ENCODE results near the gene NEK3.

DNA sequence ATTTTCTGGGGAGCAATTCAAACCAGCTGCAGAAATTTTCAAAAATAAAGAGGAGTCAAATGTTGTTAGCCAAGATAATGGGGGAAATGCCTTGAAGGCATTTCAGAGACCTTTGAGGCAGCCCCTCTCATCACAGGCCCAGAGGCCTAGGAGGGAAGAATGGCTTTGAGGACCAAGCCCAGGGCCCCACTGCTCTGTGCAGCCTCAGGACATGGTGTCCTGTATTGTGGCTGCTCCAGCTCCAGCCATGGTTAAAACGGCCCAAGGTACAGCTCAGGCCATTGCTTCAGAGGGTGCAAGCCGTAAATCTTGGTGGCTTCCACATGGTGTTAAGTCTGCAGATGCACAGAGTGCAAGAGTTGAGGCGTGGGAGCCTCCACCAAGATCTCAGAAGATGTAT, 62.6 kb downstream of the NEK3 start:
- TF ChIP-seq, protein P1, sequence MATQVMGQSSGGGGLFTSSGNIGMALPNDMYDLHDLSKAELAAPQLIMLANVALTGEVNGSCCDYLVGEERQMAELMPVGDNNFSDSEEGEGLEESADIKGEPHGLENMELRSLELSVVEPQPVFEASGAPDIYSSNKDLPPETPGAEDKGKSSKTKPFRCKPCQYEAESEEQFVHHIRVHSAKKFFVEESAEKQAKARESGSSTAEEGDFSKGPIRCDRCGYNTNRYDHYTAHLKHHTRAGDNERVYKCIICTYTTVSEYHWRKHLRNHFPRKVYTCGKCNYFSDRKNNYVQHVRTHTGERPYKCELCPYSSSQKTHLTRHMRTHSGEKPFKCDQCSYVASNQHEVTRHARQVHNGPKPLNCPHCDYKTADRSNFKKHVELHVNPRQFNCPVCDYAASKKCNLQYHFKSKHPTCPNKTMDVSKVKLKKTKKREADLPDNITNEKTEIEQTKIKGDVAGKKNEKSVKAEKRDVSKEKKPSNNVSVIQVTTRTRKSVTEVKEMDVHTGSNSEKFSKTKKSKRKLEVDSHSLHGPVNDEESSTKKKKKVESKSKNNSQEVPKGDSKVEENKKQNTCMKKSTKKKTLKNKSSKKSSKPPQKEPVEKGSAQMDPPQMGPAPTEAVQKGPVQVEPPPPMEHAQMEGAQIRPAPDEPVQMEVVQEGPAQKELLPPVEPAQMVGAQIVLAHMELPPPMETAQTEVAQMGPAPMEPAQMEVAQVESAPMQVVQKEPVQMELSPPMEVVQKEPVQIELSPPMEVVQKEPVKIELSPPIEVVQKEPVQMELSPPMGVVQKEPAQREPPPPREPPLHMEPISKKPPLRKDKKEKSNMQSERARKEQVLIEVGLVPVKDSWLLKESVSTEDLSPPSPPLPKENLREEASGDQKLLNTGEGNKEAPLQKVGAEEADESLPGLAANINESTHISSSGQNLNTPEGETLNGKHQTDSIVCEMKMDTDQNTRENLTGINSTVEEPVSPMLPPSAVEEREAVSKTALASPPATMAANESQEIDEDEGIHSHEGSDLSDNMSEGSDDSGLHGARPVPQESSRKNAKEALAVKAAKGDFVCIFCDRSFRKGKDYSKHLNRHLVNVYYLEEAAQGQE (IDR thresholded peaks at IDR 0.05; ENCODE audit: insufficient read depth in 1 of 2, low read depth in 2 of 2, low read length in 2 of 2), result no peak
- TF ChIP-seq TAF1 (IDR thresholded peaks at IDR 0.05; ENCODE audit: borderline replicate concordance, insufficient read depth, low read length), result no peak
- TF ChIP-seq SIN3A (IDR thresholded peaks at IDR 0.05; ENCODE audit: borderline replicate concordance, insufficient read depth, low read length), result no peak
- TF ChIP-seq POLR2AphosphoS5 (IDR thresholded peaks at IDR 0.05; ENCODE audit: low read depth, low read length), result no peak

Data from PFSK-1 (cell line).